Measurements from ENCODE around the gene SARDH. TPM values are rescaled to one million over a fixed set of nuclear protein-coding genes. Genes with fewer than 3 reads are reported as not detected.
A peak's percentile ranks its signal among the peaks of the same experiment; 100 is the strongest.

The SARDH gene
- total RNA-seq, 2 experiments from 2014 or later = 17.7 to 18.5 TPM

DNA sequence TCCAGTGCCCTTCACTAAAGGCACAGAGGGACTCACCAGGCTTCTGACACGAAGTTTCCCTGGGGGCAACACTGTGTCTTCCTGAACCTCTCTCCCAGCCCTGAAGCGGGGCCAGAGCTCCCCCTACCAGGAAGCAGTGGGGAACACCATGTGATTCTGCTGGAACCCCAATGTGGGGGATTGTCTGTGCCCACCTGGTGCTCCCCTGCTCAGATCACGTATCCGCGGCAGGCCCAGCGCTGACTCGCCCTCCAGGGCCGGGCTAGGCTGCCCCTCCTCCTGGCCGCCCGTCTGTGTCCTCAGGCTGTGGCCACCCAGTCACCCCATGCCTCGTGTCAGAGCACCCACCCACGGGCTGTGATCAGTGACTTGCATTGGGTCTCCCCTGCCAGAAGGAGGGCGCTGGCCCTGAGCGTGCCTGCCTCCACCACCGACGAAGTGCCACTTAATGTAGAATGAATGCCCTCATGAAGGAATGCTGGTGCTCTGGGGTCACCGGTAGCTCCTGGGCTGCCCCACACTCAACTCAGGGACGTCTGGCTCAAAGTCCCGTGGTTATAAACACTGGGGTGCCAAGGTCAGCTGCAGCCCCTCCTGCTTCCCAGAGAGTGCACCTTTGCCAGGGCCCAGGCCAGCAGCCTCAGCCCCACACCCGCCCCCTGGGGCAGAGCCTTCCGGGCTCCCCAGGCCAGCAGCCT, 22.1 kb downstream of the SARDH start:
- Histone ChIP-seq H3K36me3 (ENCODE audit: insufficient read depth, low read length) (no peaks in the 10 kb centered on the region), H3K9me3 (ENCODE audit: control insufficient read depth in 1 of 2, insufficient read depth in 1 of 2, low read length in 2 of 2) (no peaks in the 10 kb centered on the region), H3K27ac (ENCODE audit: low read depth in 1 of 2, low read length in 2 of 2) (no peak overlapping the region), H3K4me3 (ENCODE audit: low read length) (no peak overlapping the region), H3K27me3 (ENCODE audit: control insufficient read depth in 1 of 2, insufficient read depth in 2 of 2, low read length in 2 of 2) (no peaks in the 10 kb centered on the region), H3K4me1 (ENCODE audit: insufficient read depth, low read length) (peaks cover 8% of the 10 kb centered on the region)
- H3K9me3 Mint-ChIP-seq = no peaks in the 10 kb centered on the region
- no peaks in the 10 kb centered on the region for H3K27me3 Mint-ChIP-seq
- TF ChIP-seq, protein P1, sequence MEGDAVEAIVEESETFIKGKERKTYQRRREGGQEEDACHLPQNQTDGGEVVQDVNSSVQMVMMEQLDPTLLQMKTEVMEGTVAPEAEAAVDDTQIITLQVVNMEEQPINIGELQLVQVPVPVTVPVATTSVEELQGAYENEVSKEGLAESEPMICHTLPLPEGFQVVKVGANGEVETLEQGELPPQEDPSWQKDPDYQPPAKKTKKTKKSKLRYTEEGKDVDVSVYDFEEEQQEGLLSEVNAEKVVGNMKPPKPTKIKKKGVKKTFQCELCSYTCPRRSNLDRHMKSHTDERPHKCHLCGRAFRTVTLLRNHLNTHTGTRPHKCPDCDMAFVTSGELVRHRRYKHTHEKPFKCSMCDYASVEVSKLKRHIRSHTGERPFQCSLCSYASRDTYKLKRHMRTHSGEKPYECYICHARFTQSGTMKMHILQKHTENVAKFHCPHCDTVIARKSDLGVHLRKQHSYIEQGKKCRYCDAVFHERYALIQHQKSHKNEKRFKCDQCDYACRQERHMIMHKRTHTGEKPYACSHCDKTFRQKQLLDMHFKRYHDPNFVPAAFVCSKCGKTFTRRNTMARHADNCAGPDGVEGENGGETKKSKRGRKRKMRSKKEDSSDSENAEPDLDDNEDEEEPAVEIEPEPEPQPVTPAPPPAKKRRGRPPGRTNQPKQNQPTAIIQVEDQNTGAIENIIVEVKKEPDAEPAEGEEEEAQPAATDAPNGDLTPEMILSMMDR (IDR thresholded peaks at IDR 0.05) = peak; percentile 69
- peak; percentile 82 for ATAC-seq (ENCODE audit: poor library complexity)
- intact Hi-C loops (cut with DNase I, micrococcal nuclease) = loop anchor here (1.0 to 5.0 kb wide), 4 partner anchors 60 to 183 kb away; no protein-coding TSS in a partner anchor
- no peaks in the 10 kb centered on the region for H3K36me3 Mint-ChIP-seq (ENCODE audit: low read depth)
- no peak overlapping the region for H3K4me3 Mint-ChIP-seq
- H3K27ac Mint-ChIP-seq = peak overlapping the region; percentile 42
- ChIA-PET CTCF (interaction anchor here (0.6 to 1.5 kb wide), 2 partner anchors 9 to 60 kb away, joined by 3 to 5 read pairs; no protein-coding TSS in a partner anchor), POLR2A (interaction anchor here (0.6 to 1.8 kb wide), 3 partner anchors 13 to 278 kb away, joined by 3 to 6 read pairs (median 5); no protein-coding TSS in a partner anchor)
- peaks cover 7% of the 10 kb centered on the region for H3K4me1 Mint-ChIP-seq (ENCODE audit: low read depth)
- DNase-seq = peak in 13 of 14 experiments; percentile 22 to 71 (median 49)

DNA sequence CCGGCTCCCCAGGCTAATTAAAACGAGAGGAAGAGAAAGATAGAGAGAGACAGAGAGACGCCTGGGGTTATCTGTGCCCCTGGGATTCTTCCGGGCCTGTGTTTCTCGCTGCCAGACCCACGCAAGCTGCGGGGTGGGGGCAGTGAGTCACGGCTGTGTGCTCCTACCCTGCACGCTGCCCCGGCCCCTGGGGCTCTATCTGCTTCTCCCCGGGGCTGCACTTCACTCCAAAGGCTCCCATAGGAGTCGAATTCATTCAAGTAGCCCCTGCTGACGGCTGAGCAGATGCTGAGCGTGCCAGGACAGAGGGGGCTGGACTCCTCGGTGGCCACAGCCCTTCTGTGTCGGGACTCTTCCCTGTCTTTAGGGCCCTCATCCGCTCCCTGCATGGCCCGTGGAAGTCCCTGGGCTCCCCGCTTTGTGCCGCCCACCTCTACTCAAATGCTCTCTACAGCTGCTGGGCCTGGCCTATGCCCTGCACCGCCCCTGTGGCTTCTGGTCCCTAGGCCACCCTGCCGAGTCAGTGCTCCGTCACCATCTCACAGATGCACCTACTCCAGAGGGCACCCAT, 22.8 kb downstream of the SARDH start:
- ChIA-PET POLR2A (interaction anchor here (1.0 to 1.8 kb wide), 2 partner anchors 12 to 13 kb away, joined by 3 to 6 read pairs; no protein-coding TSS in a partner anchor), CTCF (interaction anchor here (0.6 to 1.5 kb wide), 2 partner anchors 10 to 59 kb away, joined by 3 to 5 read pairs; no protein-coding TSS in a partner anchor)
- intact Hi-C loops (cut with DNase I, micrococcal nuclease) = loop anchor here (1.0 to 5.0 kb wide), 3 partner anchors 59 to 182 kb away; no protein-coding TSS in a partner anchor
- H3K4me3 ChIP-seq (ENCODE audit: low read length) = no peak overlapping the region
- Mint-ChIP-seq H3K9me3 (no peaks in the 10 kb centered on the region), H3K4me1 (ENCODE audit: low read depth) (peaks cover 7% of the 10 kb centered on the region), H3K27ac (peak overlapping the region; percentile 42), H3K27me3 (no peaks in the 10 kb centered on the region), H3K4me3 (no peak overlapping the region), H3K36me3 (ENCODE audit: low read depth) (no peaks in the 10 kb centered on the region)
- H3K4me1 ChIP-seq (ENCODE audit: insufficient read depth, low read length) = peaks cover 15% of the 10 kb centered on the region
- H3K27me3 ChIP-seq (ENCODE audit: control insufficient read depth in 1 of 2, insufficient read depth in 2 of 2, low read length in 2 of 2) = no peaks in the 10 kb centered on the region
- TF ChIP-seq, protein P1 (IDR thresholded peaks at IDR 0.05) = no peak
- DNase-seq (peak in 1 of 14 experiments; percentile 3), ATAC-seq (ENCODE audit: poor library complexity) (no peak)
- no peak overlapping the region for H3K27ac ChIP-seq (ENCODE audit: low read depth in 1 of 2, low read length in 2 of 2)
- H3K36me3 ChIP-seq (ENCODE audit: insufficient read depth, low read length) = no peaks in the 10 kb centered on the region
- no peaks in the 10 kb centered on the region for H3K9me3 ChIP-seq (ENCODE audit: control insufficient read depth in 1 of 2, insufficient read depth in 1 of 2, low read length in 2 of 2)

DNA sequence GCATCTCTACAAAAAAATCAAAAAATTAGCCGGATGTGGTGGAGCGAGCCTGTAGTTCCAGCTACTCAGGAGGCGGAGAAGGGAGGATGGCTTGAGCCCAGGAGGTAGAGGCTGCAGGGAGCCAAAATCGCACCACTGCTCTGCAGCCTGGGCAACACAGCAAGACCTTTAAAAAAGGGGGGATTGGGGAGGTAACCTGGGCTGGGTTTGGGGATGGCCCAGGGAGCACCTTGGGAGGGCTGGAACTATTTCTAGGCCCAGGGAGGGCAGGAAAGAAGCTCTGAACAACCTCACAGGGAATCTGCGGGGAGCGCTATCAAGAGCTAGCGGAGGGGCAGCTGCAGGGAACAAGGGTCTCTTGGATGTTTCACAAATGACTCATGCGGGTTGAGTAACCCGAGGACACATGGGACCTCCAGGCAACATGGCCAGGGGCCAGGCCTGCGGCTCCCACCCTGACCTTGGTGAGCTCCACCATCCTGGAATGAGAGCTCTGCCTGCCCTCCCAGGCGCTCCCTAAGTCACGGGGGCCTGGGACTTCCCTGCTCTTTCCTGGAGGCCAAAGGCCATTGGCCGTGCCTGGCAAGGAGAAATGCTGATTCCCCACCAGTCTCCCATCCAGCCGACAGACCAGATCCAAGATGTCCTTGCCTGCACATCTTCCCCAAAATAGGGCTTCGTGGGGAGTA, 23.4 kb downstream of the SARDH start:
- Mint-ChIP-seq H3K4me1 (ENCODE audit: low read depth) (peaks cover 8% of the 10 kb centered on the region), H3K27me3 (no peaks in the 10 kb centered on the region), H3K9me3 (no peaks in the 10 kb centered on the region), H3K36me3 (ENCODE audit: low read depth) (no peaks in the 10 kb centered on the region), H3K4me3 (no peak overlapping the region), H3K27ac (peak overlapping the region; percentile 33)
- intact Hi-C loops (cut with DNase I, micrococcal nuclease) = loop anchor here (1.0 to 5.0 kb wide), 3 partner anchors 58 to 181 kb away; no protein-coding TSS in a partner anchor
- H3K27ac ChIP-seq (ENCODE audit: low read depth in 1 of 2, low read length in 2 of 2) = no peak overlapping the region
- TF ChIP-seq, protein P1 (IDR thresholded peaks at IDR 0.05) = no peak
- no peak overlapping the region for H3K4me3 ChIP-seq (ENCODE audit: low read length)
- no peaks in the 10 kb centered on the region for H3K9me3 ChIP-seq (ENCODE audit: control insufficient read depth in 1 of 2, insufficient read depth in 1 of 2, low read length in 2 of 2)
- peaks cover 21% of the 10 kb centered on the region for H3K4me1 ChIP-seq (ENCODE audit: insufficient read depth, low read length)
- CTCF ChIA-PET = no interaction called here
- H3K27me3 ChIP-seq (ENCODE audit: control insufficient read depth in 1 of 2, insufficient read depth in 2 of 2, low read length in 2 of 2) = no peaks in the 10 kb centered on the region
- H3K36me3 ChIP-seq (ENCODE audit: insufficient read depth, low read length) = no peaks in the 10 kb centered on the region
- peak in 3 of 14 experiments; percentile 2 to 16 (median 4) for DNase-seq
- POLR2A ChIA-PET = interaction anchor here (1.0 to 1.8 kb wide), 2 partner anchors 12 kb away, joined by 3 to 6 read pairs; no protein-coding TSS in a partner anchor
- no peak for ATAC-seq (ENCODE audit: poor library complexity)

All from CD4-positive, alpha-beta T cell (primary cell).